Activated CD4-positive, alpha-beta memory T cell treated with anti-CD3 and anti-CD28 coated beads, Interleukin-2, amount 10 ng/mL, durations not matched to agents 7 days and 5 days (primary cell): ENCODE measurements around the gene FIGNL2. TPM values are rescaled to one million over a fixed set of nuclear protein-coding genes. Genes with fewer than 3 reads are reported as not detected.
A peak's percentile ranks its signal among the peaks of the same experiment; 100 is the strongest.

ENCODE experiments used
- CTCF ChIA-PET: fragments of 350-600 bp; sonication (Branson Sonifier 250); formaldehyde crosslinking; loops from one replicate; lab custom pipeline; 2021; ENCODE audit warnings: antibody characterized with exemption, inconsistent platforms; lab: Charles Lee
- POLR2A ChIA-PET: fragments of 350-600 bp; sonication (Branson Sonifier 250); formaldehyde crosslinking; loops from one replicate; lab custom pipeline; 2021; ENCODE audit warnings: antibody characterized with exemption; lab: Charles Lee
- DNase-seq: peaks from one replicate; pipeline ENCODE4 v3.0.0-alpha.2; 2020
- H3K27ac Mint-ChIP-seq: one replicate; pipeline ENCODE4 v1.8.0; 2021; ENCODE audit warnings: mild to moderate bottlenecking, mixed read lengths
- H3K27me3 Mint-ChIP-seq: one replicate; pipeline ENCODE4 v1.8.0; 2021; ENCODE audit warnings: mixed read lengths
- H3K36me3 Mint-ChIP-seq: one replicate; pipeline ENCODE4 v1.8.0; 2021; ENCODE audit warnings: low read depth, mixed read lengths
- H3K4me1 Mint-ChIP-seq: one replicate; pipeline ENCODE4 v1.8.0; 2021; ENCODE audit warnings: mixed read lengths
- H3K4me3 Mint-ChIP-seq: one replicate; pipeline ENCODE4 v1.8.0; 2021; ENCODE audit warnings: mild to moderate bottlenecking, mixed read lengths
- H3K9me3 Mint-ChIP-seq: one replicate; pipeline ENCODE4 v1.8.0; 2021; ENCODE audit warnings: mixed read lengths
- total RNA-seq, 2 experiments: library from RNA; stranded (reverse); gene quantifications; one replicate each; pipeline ENCODE4 v1.2.3, GENCODE V29; 2021

Gene FIGNL2
- total RNA-seq, 2 experiments from 2014 or later, result 0.23 to 0.33 TPM

DNA sequence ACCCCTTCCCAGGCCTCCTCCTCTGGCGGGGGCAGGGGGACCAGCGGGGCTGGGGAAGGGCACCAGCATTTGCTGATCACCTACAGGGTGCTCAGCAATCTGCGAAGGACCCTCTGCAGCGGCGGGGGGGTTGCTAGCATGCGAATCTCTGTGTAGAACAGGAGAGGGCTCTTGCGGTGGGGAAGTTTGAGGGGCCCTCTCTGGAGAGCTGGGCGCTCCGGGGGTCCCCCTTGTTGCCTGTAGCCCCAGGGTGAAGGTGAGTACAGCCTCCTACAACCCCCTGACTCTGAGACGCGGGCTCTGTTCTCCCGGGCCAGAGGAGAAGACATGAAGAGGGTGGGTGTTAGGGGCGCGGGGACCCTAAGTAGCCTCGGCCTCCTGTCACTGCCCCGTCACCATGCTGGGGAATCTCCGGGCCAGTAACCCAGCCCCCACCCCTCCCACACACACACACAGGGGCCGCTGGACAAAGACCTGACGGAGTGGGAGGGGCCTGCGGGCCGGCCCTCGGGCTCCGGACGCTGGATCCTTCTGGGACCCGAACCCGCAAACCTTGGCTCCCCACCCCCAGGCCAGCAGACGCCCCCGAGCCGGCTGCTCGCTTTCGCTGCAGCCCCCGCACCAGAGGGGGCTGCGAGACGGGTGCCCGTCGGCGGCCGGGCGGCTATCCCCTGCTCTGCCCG is 734 bp downstream of the FIGNL2 start:
- H3K9me3 Mint-ChIP-seq, result no peaks in the 10 kb centered on the region
- CTCF ChIA-PET, result no interaction called here
- peaks cover 28% of the 10 kb centered on the region for H3K4me1 Mint-ChIP-seq
- no peaks in the 10 kb centered on the region for H3K36me3 Mint-ChIP-seq
- POLR2A ChIA-PET, result no interaction called here
- H3K4me3 Mint-ChIP-seq, result no peak overlapping the region
- DNase-seq, result no peak
- H3K27ac Mint-ChIP-seq, result no peak overlapping the region
- peaks cover 57% of the 10 kb centered on the region for H3K27me3 Mint-ChIP-seq

DNA sequence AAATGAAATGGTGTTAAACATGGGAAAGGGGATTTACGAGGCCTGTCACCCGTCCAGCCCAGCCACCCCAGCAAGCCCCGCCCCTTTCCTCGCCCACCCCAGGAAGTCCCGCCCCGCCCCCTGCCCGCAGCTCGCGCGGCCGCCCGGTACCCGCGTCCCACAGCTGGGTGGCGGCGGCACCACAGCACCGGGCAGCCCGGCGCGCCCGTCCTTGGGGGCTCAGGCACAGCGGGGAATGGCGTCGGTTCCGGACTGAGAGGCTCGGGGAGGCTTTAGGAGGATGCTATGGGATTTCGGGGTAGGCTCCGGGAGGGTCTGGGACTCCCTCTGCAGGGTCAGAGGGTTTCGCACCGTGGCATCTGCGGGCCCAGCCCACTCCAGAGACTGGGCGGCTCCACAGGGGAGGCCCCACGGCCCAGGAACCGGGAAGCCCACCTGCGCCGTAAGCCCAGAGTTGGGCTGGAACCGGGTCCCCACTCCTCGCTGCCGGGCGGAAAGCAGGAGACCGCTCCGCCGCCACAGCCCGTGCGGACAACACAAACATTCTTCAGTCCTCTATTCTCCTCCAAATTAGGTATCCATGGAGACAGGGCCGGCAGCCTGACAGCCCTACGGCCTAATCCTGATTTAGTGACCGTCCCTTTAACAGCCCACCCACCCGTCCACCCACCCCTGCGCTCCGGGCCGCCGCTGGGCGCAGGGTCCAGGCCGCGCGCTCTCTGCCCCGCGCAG is 1.4 kb downstream of the FIGNL2 start:
- peak; percentile 25 for DNase-seq

DNA sequence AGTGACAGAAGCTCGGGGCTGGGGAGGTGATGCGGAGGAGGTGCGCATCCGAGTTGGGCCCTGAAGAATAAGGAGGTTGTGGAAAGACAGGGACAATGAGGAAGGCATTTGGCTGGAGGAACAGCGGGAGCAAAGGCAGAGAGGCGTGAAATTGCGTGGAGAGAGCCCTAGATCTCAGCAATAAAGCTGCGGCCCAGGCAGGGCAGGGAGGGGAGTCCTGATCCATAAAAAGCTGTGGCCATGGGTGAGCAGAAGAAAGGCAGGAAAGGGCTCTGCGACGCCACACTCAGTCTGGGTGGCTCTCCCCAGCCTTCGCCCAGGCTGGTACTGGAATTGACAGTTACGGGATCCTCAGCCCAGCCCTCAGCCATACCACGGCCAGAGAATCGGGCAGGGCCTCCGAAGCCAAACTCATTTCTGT is 2.2 kb downstream of the FIGNL2 start:
- Mint-ChIP-seq H3K27me3 (peaks cover 47% of the 10 kb centered on the region), H3K4me3 (no peak overlapping the region), H3K9me3 (no peaks in the 10 kb centered on the region), H3K36me3 (no peaks in the 10 kb centered on the region), H3K27ac (no peak overlapping the region), H3K4me1 (peaks cover 13% of the 10 kb centered on the region)
- CTCF ChIA-PET, result no interaction called here
- no peak for DNase-seq
- POLR2A ChIA-PET, result no interaction called here

More for the DNA sequence above, 1.4 kb downstream of the FIGNL2 start:
- POLR2A ChIA-PET, result no interaction called here
- Mint-ChIP-seq H3K9me3 (no peaks in the 10 kb centered on the region), H3K4me1 (peaks cover 21% of the 10 kb centered on the region), H3K4me3 (peak overlapping the region; percentile 9), H3K36me3 (no peaks in the 10 kb centered on the region), H3K27me3 (peaks cover 51% of the 10 kb centered on the region), H3K27ac (no peak overlapping the region)
- CTCF ChIA-PET, result no interaction called here

DNA sequence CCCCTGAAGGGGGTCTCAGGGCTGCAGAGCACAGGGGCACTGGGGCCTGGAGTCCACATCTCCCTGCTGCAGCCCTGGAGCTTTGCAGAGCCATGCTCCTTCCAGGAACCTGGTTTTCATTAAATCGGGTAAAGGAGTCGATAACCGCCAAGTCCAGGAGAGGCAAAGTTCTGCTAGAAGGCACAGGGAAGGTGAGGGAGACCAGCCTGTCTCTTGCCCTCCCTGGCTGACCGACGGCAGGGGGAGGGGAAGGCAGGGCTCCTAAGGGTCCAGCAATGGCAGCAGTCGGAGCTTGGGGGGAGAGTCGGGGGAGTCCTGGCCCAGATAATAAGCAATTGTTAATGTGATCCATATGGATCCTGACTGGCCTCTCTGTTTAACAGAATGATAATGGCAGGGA is 3.0 kb downstream of the FIGNL2 start:
- no peaks in the 10 kb centered on the region for H3K9me3 Mint-ChIP-seq
- POLR2A ChIA-PET, result no interaction called here
- peaks cover 5% of the 10 kb centered on the region for H3K4me1 Mint-ChIP-seq
- H3K27ac Mint-ChIP-seq, result no peak overlapping the region
- H3K27me3 Mint-ChIP-seq, result peaks cover 45% of the 10 kb centered on the region
- CTCF ChIA-PET, result no interaction called here
- no peak for DNase-seq
- H3K36me3 Mint-ChIP-seq, result no peaks in the 10 kb centered on the region
- H3K4me3 Mint-ChIP-seq, result no peak overlapping the region

DNA sequence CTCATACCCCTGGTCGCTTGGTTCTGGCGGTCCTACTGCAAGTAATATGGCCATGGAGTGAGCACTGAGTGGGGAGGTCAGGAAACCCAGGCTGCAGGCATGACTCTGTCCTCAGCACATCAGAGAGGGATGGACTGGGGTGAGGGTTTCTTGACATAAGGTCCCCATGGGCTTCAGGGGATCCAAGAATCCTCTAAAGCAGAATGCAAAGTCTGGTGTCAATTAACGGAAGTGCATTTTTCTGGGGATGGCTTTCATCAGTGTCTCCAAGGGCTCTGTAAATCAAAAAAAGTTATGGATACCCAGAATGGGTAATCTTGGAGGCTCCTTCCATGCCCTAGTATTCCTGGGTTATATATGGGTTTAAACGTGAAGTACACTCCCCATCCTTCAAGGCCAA is 3.7 kb downstream of the FIGNL2 start:
- Mint-ChIP-seq H3K4me1 (peaks cover 4% of the 10 kb centered on the region), H3K9me3 (no peaks in the 10 kb centered on the region), H3K36me3 (no peaks in the 10 kb centered on the region), H3K27me3 (peaks cover 47% of the 10 kb centered on the region), H3K4me3 (no peak overlapping the region), H3K27ac (no peak overlapping the region)
- ChIA-PET CTCF (no interaction called here), POLR2A (no interaction called here)
- no peak for DNase-seq

DNA sequence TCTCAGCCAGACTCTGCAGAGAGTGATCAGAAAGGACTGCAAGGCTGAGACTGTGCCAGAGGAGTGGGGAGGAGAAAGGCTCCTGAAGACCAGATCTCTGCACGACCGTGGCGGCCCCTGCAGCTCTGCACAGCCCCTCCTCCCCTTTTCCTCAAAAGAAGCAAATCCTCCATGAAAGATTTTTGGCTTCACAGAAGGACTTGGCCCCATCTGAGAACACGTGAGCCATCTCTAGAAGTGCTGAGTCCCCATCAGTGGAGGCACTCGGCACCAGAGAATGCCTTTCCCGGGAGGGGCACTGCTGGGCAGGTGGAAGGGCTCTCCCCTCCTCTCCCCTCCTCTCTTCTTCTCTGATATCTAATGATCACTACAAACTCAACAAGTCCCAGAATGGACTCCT is 6.8 kb downstream of the FIGNL2 start:
- H3K4me3 Mint-ChIP-seq, result no peak overlapping the region
- H3K9me3 Mint-ChIP-seq, result no peaks in the 10 kb centered on the region
- CTCF ChIA-PET, result no interaction called here
- H3K27me3 Mint-ChIP-seq, result peaks cover 48% of the 10 kb centered on the region
- H3K36me3 Mint-ChIP-seq, result no peaks in the 10 kb centered on the region
- peaks cover 4% of the 10 kb centered on the region for H3K4me1 Mint-ChIP-seq
- POLR2A ChIA-PET, result no interaction called here
- DNase-seq, result no peak
- no peak overlapping the region for H3K27ac Mint-ChIP-seq

DNA sequence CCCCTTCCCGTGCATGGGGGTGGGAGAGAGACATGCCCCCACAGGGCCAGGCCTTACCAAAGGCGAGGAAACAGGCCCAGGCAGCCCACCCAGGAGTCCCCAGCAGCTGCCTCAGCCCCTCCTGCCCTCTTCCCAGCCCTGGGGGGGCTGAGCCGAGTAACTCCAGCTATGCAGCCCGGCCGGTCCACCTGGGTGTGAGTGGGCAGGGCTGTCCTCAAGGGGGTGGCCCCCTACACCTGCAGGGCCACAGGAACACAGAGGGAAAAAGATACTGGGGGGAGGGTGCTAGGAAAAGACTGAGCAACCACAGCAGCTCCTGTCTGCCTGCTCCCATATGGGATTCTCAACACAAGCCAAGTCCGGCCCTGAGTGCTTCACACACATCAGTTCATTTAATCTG is 7.6 kb downstream of the FIGNL2 start:
- no peaks in the 10 kb centered on the region for H3K36me3 Mint-ChIP-seq
- no peak overlapping the region for H3K27ac Mint-ChIP-seq
- DNase-seq, result no peak
- H3K4me3 Mint-ChIP-seq, result no peak overlapping the region
- peaks cover 41% of the 10 kb centered on the region for H3K27me3 Mint-ChIP-seq
- peaks cover under 1% of the 10 kb centered on the region for H3K4me1 Mint-ChIP-seq
- ChIA-PET POLR2A (no interaction called here), CTCF (interaction anchor here (1.1 kb wide), 1 partner anchor 33 kb away, joined by 3 read pairs; no protein-coding TSS in a partner anchor)
- no peaks in the 10 kb centered on the region for H3K9me3 Mint-ChIP-seq

DNA sequence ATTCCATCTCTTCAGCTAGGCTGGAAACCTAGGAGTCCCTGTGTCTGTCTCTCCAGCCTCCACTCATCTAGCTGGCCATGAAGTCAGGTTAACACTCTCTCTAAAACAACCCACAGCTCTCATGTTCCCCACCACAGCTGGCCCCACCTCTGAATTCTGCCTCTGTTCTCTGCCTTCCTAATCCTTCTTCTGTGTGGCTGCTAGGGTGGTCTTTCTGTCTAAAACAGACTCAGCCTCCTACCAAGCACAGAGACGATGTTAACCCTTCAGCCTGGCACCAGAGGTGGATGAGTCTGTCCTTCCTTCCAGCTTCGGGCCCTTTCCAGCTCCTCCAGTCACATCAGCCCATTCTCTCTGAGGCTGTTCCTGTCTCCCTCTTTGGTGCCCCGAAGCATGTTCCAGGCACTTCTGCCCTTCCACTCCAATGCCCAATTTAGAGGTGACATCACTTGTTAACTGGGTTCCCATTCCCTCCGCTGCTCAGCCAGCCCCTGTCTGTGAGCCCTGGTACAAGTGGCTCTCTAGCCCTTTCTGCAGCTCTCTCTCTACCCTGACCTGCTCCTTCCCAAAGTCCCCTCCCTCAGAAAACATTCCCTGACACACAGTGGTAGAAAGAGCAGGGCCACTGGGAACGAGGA is 9.1 kb downstream of the FIGNL2 start:
- H3K4me3 Mint-ChIP-seq, result no peak overlapping the region
- DNase-seq, result no peak
- CTCF ChIA-PET, result no interaction called here
- H3K9me3 Mint-ChIP-seq, result no peaks in the 10 kb centered on the region
- H3K27me3 Mint-ChIP-seq, result peaks cover 34% of the 10 kb centered on the region
- no peaks in the 10 kb centered on the region for H3K4me1 Mint-ChIP-seq
- H3K27ac Mint-ChIP-seq, result no peak overlapping the region
- POLR2A ChIA-PET, result no interaction called here
- H3K36me3 Mint-ChIP-seq, result no peaks in the 10 kb centered on the region

DNA sequence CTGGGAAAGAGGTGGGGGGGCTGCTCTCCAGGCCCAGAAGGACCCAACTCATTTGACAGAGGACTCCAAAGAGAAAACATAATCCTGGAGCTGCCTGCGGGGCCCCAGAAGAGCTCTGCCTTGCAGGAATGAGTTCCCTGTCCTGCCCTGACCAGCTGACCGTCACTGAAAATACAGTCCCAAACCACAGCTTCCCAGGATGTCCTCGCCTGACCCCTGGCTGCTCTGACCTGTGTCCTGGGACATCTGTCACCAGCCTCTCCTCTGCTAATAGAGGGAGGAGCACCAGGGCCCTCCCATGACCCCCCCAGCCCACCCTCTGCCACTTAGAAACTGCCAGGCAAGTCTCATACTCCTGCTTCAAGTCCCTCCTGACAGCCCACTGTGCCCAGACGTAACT is 9.8 kb downstream of the FIGNL2 start:
- Mint-ChIP-seq H3K4me3 (no peak overlapping the region), H3K27me3 (peaks cover 32% of the 10 kb centered on the region), H3K4me1 (peaks cover 2% of the 10 kb centered on the region), H3K9me3 (no peaks in the 10 kb centered on the region), H3K27ac (no peak overlapping the region), H3K36me3 (no peaks in the 10 kb centered on the region)
- no peak for DNase-seq
- ChIA-PET POLR2A (no interaction called here), CTCF (no interaction called here)

DNA sequence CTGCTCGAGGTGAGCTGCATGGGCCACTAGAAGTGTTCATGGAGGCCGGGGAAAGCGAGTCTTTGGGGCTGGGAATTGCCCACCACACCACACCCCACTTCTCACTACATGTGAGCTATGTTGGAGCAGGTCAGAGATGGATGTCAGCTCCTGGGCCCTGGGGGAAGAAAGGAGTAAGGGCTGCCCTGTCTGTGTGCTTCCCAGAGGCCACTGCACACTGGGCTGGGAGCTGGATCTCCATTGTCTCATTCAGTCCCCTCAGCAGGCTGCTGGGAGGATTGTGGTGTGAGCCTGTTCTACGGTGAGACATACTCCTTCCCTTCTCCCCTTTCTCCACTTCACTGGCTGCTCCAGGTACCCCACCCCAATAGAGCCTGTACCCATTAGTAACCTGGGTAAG is 10.5 kb downstream of the FIGNL2 start:
- Mint-ChIP-seq H3K9me3 (no peaks in the 10 kb centered on the region), H3K27me3 (peaks cover 36% of the 10 kb centered on the region), H3K4me3 (no peak overlapping the region), H3K4me1 (peaks cover 7% of the 10 kb centered on the region), H3K27ac (no peak overlapping the region), H3K36me3 (no peaks in the 10 kb centered on the region)
- ChIA-PET CTCF (no interaction called here), POLR2A (no interaction called here)
- no peak for DNase-seq

DNA sequence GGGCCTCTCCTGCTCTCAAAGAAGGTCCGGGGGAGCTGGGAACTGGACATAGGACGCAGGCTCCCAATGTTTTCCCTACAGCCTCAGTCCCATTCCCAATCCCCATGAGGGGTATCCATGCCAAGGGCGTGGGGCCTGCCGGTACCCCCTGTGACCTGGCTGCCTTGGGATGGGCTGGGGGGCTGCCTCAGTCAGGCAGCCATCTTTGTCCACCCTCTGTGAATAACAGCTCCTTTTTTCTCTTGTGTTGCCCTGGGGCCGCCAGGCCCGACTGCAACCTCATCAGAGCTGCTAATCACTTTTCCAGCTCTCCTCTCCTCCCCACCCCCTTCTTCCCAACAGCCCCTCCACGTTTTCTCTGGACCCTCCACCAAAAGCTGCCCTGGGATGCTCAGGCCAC is 11.2 kb downstream of the FIGNL2 start:
- Mint-ChIP-seq H3K36me3 (no peaks in the 10 kb centered on the region), H3K4me3 (no peak overlapping the region), H3K4me1 (peaks cover 15% of the 10 kb centered on the region), H3K27ac (no peak overlapping the region), H3K27me3 (peaks cover 43% of the 10 kb centered on the region), H3K9me3 (no peaks in the 10 kb centered on the region)
- CTCF ChIA-PET, result no interaction called here
- POLR2A ChIA-PET, result no interaction called here
- DNase-seq, result no peak

DNA sequence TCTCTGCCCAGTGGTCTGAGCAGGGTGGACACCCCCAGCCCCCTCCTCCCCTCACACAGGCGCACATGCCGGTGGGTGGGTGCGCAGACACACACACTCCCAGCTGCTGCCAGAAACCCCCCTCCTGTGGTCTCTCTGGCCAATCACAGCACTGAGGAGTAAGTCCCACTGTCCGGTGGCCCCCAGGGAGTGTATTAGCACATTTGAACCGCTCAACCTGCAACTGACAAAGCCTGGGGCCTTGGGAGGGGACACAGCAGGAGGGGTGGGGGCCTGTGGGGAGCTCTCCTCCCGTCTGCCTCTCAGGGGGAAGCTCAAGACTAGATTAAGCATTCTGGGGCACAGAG is 11.7 kb downstream of the FIGNL2 start:
- peaks cover 43% of the 10 kb centered on the region for H3K27me3 Mint-ChIP-seq

DNA sequence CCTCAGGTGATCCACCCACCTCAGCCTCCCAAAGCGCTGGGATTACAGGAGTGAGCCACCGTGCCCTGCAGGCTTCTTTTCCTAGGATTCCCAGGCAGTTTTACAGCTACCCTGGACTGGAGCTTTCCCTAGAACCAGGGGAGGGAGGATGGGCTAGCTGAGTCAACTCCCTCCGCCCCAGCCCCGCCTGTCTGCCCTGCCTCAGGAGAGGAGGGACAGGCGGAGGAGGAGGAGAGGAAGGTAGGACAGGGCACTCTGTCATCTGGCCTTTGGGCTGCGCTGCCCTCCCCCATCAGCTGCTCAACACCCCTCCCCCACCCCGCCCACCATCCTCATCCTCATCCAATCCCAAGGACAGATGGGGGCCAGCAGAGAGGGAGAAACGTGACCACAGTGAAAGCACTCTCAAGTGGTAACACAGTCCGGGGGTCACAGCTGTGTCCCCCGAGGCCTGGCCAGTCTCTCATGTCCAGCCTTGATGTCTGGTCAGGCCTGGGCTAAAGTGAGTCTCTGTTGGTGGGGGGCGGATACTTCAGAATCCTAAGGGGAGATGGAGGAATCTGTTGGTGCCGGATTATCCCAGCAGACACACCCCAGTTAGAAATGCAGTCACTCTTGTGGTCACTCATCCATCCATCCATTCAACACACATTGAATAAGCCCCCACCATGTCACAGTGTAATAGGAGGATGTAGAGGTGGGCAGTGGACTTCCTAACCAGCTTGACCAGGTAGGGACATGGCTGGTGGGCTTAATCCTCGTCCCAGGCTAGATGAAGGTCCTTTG is 12.3 kb downstream of the FIGNL2 start:
- Mint-ChIP-seq H3K27me3 (peaks cover 47% of the 10 kb centered on the region), H3K4me3 (no peak overlapping the region), H3K27ac (no peak overlapping the region), H3K9me3 (no peaks in the 10 kb centered on the region), H3K4me1 (peaks cover 16% of the 10 kb centered on the region), H3K36me3 (no peaks in the 10 kb centered on the region)
- CTCF ChIA-PET, result no interaction called here
- no peak for DNase-seq
- POLR2A ChIA-PET, result no interaction called here

More for the DNA sequence above, 11.7 kb downstream of the FIGNL2 start:
- DNase-seq, result no peak
- H3K4me3 Mint-ChIP-seq, result no peak overlapping the region
- no peak overlapping the region for H3K27ac Mint-ChIP-seq
- ChIA-PET POLR2A (no interaction called here), CTCF (no interaction called here)
- H3K36me3 Mint-ChIP-seq, result no peaks in the 10 kb centered on the region
- H3K4me1 Mint-ChIP-seq, result peaks cover 16% of the 10 kb centered on the region
- H3K9me3 Mint-ChIP-seq, result no peaks in the 10 kb centered on the region
